K562 (cell line): ENCODE data around the gene KIZ. TPM values are rescaled to one million over a fixed set of nuclear protein-coding genes. Genes with fewer than 3 reads are reported as not detected.
A peak's percentile ranks its signal among the peaks of the same experiment; 100 is the strongest.

Source experiments
- ATAC-seq: fragments of 200-7000 bp; cut with Tn5 transposase; 3 replicates; pipeline ENCODE4 v1.9.1; 2020; ENCODE audit warnings: moderate library complexity
- BruUV-seq: library from RNA; stranded (reverse); fragments of 400-500 nt; replicated peaks from 2 replicates; lab custom pipeline; 2021; lab: Mats Ljungman, UMichigan
- CTCF ChIA-PET: fragments of 300-600 bp; formaldehyde crosslinking; extraction: SDS; loops from one replicate; lab custom pipeline; 2021; ENCODE audit warnings: low intra/inter-chr PET ratio; lab: Yijun Ruan, JAX
- POLR2A ChIA-PET: fragments of 300-600, 350-650 bp; sonication (Branson Sonifier 250); formaldehyde crosslinking; extraction: SDS; loops from one replicate; lab custom pipeline; 2021; ENCODE audit warnings: antibody characterized with exemption, inconsistent platforms; lab: Yijun Ruan, JAX
- DNase-seq, 4 experiments: peaks; one replicate each; pipeline versions ENCODE4 v3.0.0 to v3.0.0-alpha.2; 2011 to 2018; ENCODE audit warnings: low spot score in 3 of 4, mixed read lengths in 3 of 4; ENCODE audit errors: extremely low read depth in 1 of 4
- FAIRE-seq: peaks from 2 replicates; lab custom pipeline; 2011; peaks lifted over from hg19 to GRCh38; lab: Jason Lieb, UNC
- H2AFZ ChIP-seq: 2 replicates; pipeline ENCODE4 v1.6.0; 2011; ENCODE audit warnings: low read depth, low read length, control low read depth, inconsistent platforms
- H3K27ac ChIP-seq: fragments of 200-600 bp; 3 replicates; pipeline ENCODE4 v1.8.0; 2011; ENCODE audit warnings: low read depth, mild to moderate bottlenecking, control low read depth, inconsistent platforms, low read length, moderate library complexity, mixed read lengths; ENCODE audit errors: extremely low read depth
- H3K27me3 ChIP-seq, 2 experiments: fragments of 300-600 bp in 1 of 2; 2 replicates in 1 of 2; 3 replicates in 1 of 2; pipeline versions ENCODE4 v1.6.0 to v1.8.0; 2011; ENCODE audit warnings: inconsistent platforms in 2 of 2, low read length in 2 of 2, mild to moderate bottlenecking in 1 of 2, mixed read lengths in 1 of 2, moderate library complexity in 1 of 2; ENCODE audit not compliant: control insufficient read depth in 2 of 2, insufficient read depth in 2 of 2
- H3K36me3 ChIP-seq: fragments of 300-600 bp; 3 replicates; pipeline ENCODE4 v1.8.0; 2011; ENCODE audit warnings: mild to moderate bottlenecking, low read length, inconsistent platforms; ENCODE audit not compliant: control insufficient read depth, insufficient read depth
- H3K4me1 ChIP-seq, 2 experiments: fragments of 200-600 bp in 1 of 2; replicated peaks in 1 of 2; 2 replicates in 1 of 2; 3 replicates in 1 of 2; pipeline versions ENCODE4 v1.5.1 to v1.8.0; 2011; ENCODE audit warnings: inconsistent platforms in 2 of 2, low read length in 2 of 2, mild to moderate bottlenecking in 1 of 2, mixed read lengths in 1 of 2, moderate library complexity in 1 of 2; ENCODE audit not compliant: control insufficient read depth in 2 of 2, insufficient read depth in 2 of 2
- H3K4me2 ChIP-seq: 2 replicates; pipeline ENCODE4 v1.6.1; 2011; ENCODE audit warnings: low read length, control low read depth, inconsistent platforms, mixed read lengths; ENCODE audit not compliant: insufficient read depth
- H3K4me3 ChIP-seq: fragments of 200-600 bp; sonication (generic), shearing (Covaris generic); 2 replicates; pipeline ENCODE4 v1.5.1; 2016; ENCODE audit warnings: control low read depth, inconsistent platforms
- H3K79me2 ChIP-seq: fragments of 200-600 bp; 3 replicates; pipeline ENCODE4 v1.8.0; 2011; ENCODE audit warnings: low read length, inconsistent platforms; ENCODE audit not compliant: control insufficient read depth, insufficient read depth
- H3K9ac ChIP-seq, 2 experiments: 2 replicates each; pipeline versions ENCODE4 v1.6.0 to v1.6.1; 2011; ENCODE audit warnings: low read depth in 2 of 2, low read length in 2 of 2, control low read depth in 1 of 2, inconsistent platforms in 1 of 2, mild to moderate bottlenecking in 1 of 2, mixed read lengths in 1 of 2; ENCODE audit not compliant: insufficient read depth in 1 of 2
- H3K9me1 ChIP-seq: one replicate; pipeline ENCODE4 v1.6.0; 2011; ENCODE audit warnings: inconsistent platforms, mild to moderate bottlenecking, low read length, moderate library complexity; ENCODE audit not compliant: control insufficient read depth, insufficient read depth
- H3K9me3 ChIP-seq: replicated peaks from 2 replicates; pipeline ENCODE4 v1.5.1; 2011; ENCODE audit warnings: low read depth, low read length, inconsistent platforms; ENCODE audit not compliant: control insufficient read depth, insufficient read depth
- H4K20me1 ChIP-seq: replicated peaks from 2 replicates; pipeline ENCODE4 v1.6.1; 2011; ENCODE audit warnings: low read length, inconsistent platforms, mixed read lengths; ENCODE audit not compliant: control insufficient read depth, insufficient read depth
- BRCA1 ChIP-seq, 2 experiments: fragments of 450-650 bp in 1 of 2; sonication (generic) in 1 of 2; formaldehyde crosslinking in 1 of 2; IDR thresholded peaks; 2 replicates each; pipeline versions ENCODE4 v1.5.0 to v1.6.1; 2017 to 2020; ENCODE audit warnings: mild to moderate bottlenecking in 1 of 2, missing genetic modification reagents in 1 of 2
- C11orf30 ChIP-seq: fragments of 450-650 bp; IDR thresholded peaks from 2 replicates; pipeline ENCODE4 v1.6.1; 2016; ENCODE audit warnings: low read depth, mild to moderate bottlenecking
- CBX3 ChIP-seq, 2 experiments: IDR thresholded peaks; 1 replicate in 1 of 2; 2 replicates in 1 of 2; pipeline ENCODE4 v1.6.1; 2012; ENCODE audit warnings: inconsistent platforms in 2 of 2, low read length in 2 of 2, borderline replicate concordance in 1 of 2, control low read depth in 1 of 2
- CSDE1 ChIP-seq, 2 experiments: fragments of 450-650 bp; IDR thresholded peaks; 2 replicates each; pipeline ENCODE4 v1.6.1; 2016; ENCODE audit warnings: mild to moderate bottlenecking in 1 of 2
- HNRNPL ChIP-seq: fragments of 200-400 bp; formaldehyde crosslinking; IDR thresholded peaks from 2 replicates; pipeline ENCODE4 v1.6.1; 2017; ENCODE audit warnings: low read depth, mild to moderate bottlenecking, low read length
- SIX5 ChIP-seq, 2 experiments: IDR thresholded peaks; 2 replicates each; pipeline ENCODE4 v1.6.1; 2011; ENCODE audit warnings: low read length in 2 of 2, borderline replicate concordance in 1 of 2, low read depth in 1 of 2, mild to moderate bottlenecking in 1 of 2, moderate library complexity in 1 of 2; ENCODE audit not compliant: insufficient read depth in 1 of 2
- SUPT5H ChIP-seq: fragments of 450-650 bp; IDR thresholded peaks from 2 replicates; pipeline ENCODE4 v1.6.1; 2016
- TAL1 ChIP-seq: fragments of 450-650 bp; IDR thresholded peaks from 2 replicates; pipeline ENCODE4 v1.6.1; 2016; ENCODE audit warnings: mild to moderate bottlenecking
- ZNF232 ChIP-seq: sonication (generic); formaldehyde crosslinking; IDR thresholded peaks from 2 replicates; pipeline ENCODE4 v1.8.0; 2022; ENCODE audit warnings: mild to moderate bottlenecking, missing genetic modification reagents
- ZNF584 ChIP-seq: fragments of 200-800 bp; sonication (Bioruptor generic); IDR thresholded peaks from 2 replicates; pipeline ENCODE4 v1.6.1; 2016; ENCODE audit warnings: low read depth, mild to moderate bottlenecking, missing genetic modification characterization, missing compliant biosample characterization
- WGBS: fragments of 100-300 bp; shearing (Covaris generic); methylation state at CpG from one replicate; pipeline ENCODE4 v1.1.6; 2016; ENCODE audit warnings: low coverage, mixed read lengths; ENCODE audit not compliant: insufficient coverage; ENCODE audit errors: missing lambda C conversion rate; 5-methylcytosine and 5-hydroxymethylcytosine counted together
- in situ Hi-C: fragments of 300-500 bp; cut with MboI; formaldehyde crosslinking; loops from 4 replicates; pipeline ENCODE4 v1.15.0; 2018; ENCODE audit warnings: inconsistent platforms, mixed read lengths
- intact Hi-C: fragments of 100-400 bp; cut with micrococcal nuclease; formaldehyde crosslinking; loops from 2 replicates; pipeline ENCODE4 v1.14.2; 2022
- polyA plus RNA-seq, 8 experiments: library from polyadenylated mRNA; depleted of rRNA in 4 of 8; stranded (reverse) in 5 of 8; unstranded in 3 of 8; fragments of >200 nt; fragmentation: Nextera tagmentation in 2 of 8; fragmentation: Illumina TruSeq in 1 of 8; extraction: Ambion mirVana in 2 of 8; extraction: Trizol in 1 of 8; gene quantifications; 2 replicates each; pipeline versions ENCODE4 v1.2.1 to v1.2.3, GENCODE V29; 2011 to 2014; ENCODE audit warnings: inconsistent platforms in 1 of 8, missing spikeins in 1 of 8
- total RNA-seq, 7 experiments: library from RNA; depleted of rRNA in 6 of 7; stranded (reverse); fragments of >200 nt in 6 of 7; fragmentation: Illumina TruSeq in 2 of 7; extraction: Trizol in 2 of 7; gene quantifications; 2 replicates each; pipeline versions ENCODE4 v1.2.1 to v1.2.3, GENCODE V29; 2011 to 2021; ENCODE audit warnings: low replicate concordance in 1 of 7
- TF ChIP-seq, protein P1 (sequence below): sonication (generic); formaldehyde crosslinking; IDR thresholded peaks from 2 replicates; pipeline ENCODE4 v1.8.1; 2023; ENCODE audit warnings: missing genetic modification reagents, mild to moderate bottlenecking, borderline replicate concordance

Gene KIZ
- total and polyA plus RNA-seq, 9 of the 15 experiments (the other 6 are each of a cell fraction or from before 2014, with no cell fraction given): 4.9 to 21.1 (median 13.5) TPM

DNA sequence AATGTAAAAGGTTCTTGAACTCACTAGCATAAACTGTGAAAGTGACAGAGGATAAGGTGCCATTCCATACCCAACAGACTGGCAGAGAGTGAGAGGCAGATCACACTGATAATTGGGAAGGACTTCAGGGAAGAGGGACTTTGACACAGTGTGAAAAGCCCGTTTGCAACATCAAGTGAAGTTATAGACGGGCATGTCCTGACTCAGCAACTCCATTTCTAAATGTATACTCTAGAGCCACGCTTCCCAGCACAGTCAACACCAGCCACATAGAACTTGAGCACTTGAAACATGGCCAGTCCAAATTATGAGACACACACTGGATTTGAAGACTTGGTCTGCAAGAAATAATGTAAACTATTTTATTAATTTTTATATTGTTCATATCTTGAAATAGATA lies 131.3 kb downstream of the KIZ start:
- in situ Hi-C loops: no loop called here
- FAIRE-seq (no peak), DNase-seq (no peak)

DNA sequence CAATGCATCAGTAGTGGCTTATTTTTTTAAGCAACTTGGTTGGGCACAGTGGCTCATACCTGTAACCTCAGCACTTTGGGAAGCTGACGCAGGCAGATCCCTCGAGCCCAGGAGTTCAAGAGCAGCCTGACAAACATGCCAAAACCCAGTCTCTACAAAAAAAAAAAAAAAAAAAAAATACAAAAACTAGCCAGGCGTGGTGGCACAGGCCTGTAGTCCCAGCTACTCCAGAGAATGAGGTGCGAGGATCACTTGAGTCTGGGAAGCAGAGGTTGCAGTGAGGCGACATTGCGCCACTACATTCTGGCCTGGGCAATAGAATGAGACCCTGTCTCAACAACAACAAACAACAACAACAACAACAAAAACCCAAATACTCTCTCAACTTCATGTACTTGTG lies 132.5 kb downstream of the KIZ start:
- H3K4me2 ChIP-seq: no peak overlapping the region
- no peak for FAIRE-seq
- H3K36me3 ChIP-seq: no peaks in the 10 kb centered on the region
- H4K20me1 ChIP-seq: no peaks in the 10 kb centered on the region
- H3K27ac ChIP-seq: no peak overlapping the region
- 4% methylated on average over 3 of the region's 6 CpGs for WGBS
- no peak for DNase-seq
- no peaks in the 10 kb centered on the region for H3K4me1 ChIP-seq
- no peaks in the 10 kb centered on the region for H3K79me2 ChIP-seq
- CTCF ChIA-PET: no interaction called here
- in situ Hi-C loops: no loop called here
- POLR2A ChIA-PET: no interaction called here
- intact Hi-C loops: no loop called here
- H3K9me3 ChIP-seq: no peaks in the 10 kb centered on the region
- no peak overlapping the region for H3K4me3 ChIP-seq
- H3K9ac ChIP-seq: no peak overlapping the region
- no TSS peak for BruUV-seq
- TF ChIP-seq BRCA1 (IDR thresholded peaks at IDR 0.05) (no peak), BRCA1 (CRISPR knock-in tag; IDR thresholded peaks at IDR 0.05) (no peak), SUPT5H (no peak), SIX5 (IDR thresholded peaks at IDR 0.05; ENCODE audit: borderline replicate concordance in 1 of 2, insufficient read depth in 1 of 2, low read depth in 1 of 2, low read length in 2 of 2) (no peak), CSDE1 (IDR thresholded peaks at IDR 0.05) (no peak), CBX3 (IDR thresholded peaks at IDR 0.05; ENCODE audit: borderline replicate concordance in 1 of 2, low read length in 2 of 2) (no peak), ZNF232 (CRISPR knock-in tag) (no peak), HNRNPL (no peak)
- TF ChIP-seq, protein P1, sequence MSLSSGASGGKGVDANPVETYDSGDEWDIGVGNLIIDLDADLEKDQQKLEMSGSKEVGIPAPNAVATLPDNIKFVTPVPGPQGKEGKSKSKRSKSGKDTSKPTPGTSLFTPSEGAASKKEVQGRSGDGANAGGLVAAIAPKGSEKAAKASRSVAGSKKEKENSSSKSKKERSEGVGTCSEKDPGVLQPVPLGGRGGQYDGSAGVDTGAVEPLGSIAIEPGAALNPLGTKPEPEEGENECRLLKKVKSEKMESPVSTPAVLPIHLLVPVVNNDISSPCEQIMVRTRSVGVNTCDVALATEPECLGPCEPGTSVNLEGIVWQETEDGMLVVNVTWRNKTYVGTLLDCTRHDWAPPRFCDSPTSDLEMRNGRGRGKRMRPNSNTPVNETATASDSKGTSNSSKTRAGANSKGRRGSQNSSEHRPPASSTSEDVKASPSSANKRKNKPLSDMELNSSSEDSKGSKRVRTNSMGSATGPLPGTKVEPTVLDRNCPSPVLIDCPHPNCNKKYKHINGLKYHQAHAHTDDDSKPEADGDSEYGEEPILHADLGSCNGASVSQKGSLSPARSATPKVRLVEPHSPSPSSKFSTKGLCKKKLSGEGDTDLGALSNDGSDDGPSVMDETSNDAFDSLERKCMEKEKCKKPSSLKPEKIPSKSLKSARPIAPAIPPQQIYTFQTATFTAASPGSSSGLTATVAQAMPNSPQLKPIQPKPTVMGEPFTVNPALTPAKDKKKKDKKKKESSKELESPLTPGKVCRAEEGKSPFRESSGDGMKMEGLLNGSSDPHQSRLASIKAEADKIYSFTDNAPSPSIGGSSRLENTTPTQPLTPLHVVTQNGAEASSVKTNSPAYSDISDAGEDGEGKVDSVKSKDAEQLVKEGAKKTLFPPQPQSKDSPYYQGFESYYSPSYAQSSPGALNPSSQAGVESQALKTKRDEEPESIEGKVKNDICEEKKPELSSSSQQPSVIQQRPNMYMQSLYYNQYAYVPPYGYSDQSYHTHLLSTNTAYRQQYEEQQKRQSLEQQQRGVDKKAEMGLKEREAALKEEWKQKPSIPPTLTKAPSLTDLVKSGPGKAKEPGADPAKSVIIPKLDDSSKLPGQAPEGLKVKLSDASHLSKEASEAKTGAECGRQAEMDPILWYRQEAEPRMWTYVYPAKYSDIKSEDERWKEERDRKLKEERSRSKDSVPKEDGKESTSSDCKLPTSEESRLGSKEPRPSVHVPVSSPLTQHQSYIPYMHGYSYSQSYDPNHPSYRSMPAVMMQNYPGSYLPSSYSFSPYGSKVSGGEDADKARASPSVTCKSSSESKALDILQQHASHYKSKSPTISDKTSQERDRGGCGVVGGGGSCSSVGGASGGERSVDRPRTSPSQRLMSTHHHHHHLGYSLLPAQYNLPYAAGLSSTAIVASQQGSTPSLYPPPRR (CRISPR knock-in tag): no peak
- TF ChIP-seq, all 486 proteins: peak for 0
- no peak overlapping the region for H2AFZ ChIP-seq
- ATAC-seq: no peak
- no peaks in the 10 kb centered on the region for H3K27me3 ChIP-seq
- H3K9me1 ChIP-seq: no peaks in the 10 kb centered on the region

More for the DNA sequence above, 131.3 kb downstream of the KIZ start:
- Histone ChIP-seq H2AFZ (no peak overlapping the region), H3K4me2 (no peak overlapping the region), H3K9me1 (no peaks in the 10 kb centered on the region), H3K36me3 (no peaks in the 10 kb centered on the region), H4K20me1 (no peaks in the 10 kb centered on the region), H3K9ac (no peak overlapping the region), H3K27me3 (no peaks in the 10 kb centered on the region), H3K79me2 (no peaks in the 10 kb centered on the region), H3K9me3 (no peaks in the 10 kb centered on the region), H3K27ac (no peak overlapping the region), H3K4me1 (no peaks in the 10 kb centered on the region), H3K4me3 (no peak overlapping the region)
- CTCF ChIA-PET: no interaction called here
- ATAC-seq: no peak
- 7% methylated on average over 3 of the region's 3 CpGs for WGBS
- no TSS peak for BruUV-seq
- no peak for TF ChIP-seq TAL1
- no peak for TF ChIP-seq ZNF584
- 0 out of 2 replicates have a peak, but pooled peaks have one; percentile 14 for TF ChIP-seq C11orf30
- POLR2A ChIA-PET: no interaction called here
- intact Hi-C loops: no loop called here
